Measurements from ENCODE around the gene NTHL1. TPM values are rescaled to one million over a fixed set of nuclear protein-coding genes. Genes with fewer than 3 reads are reported as not detected.

The NTHL1 gene
- total and polyA plus RNA-seq, 9 donors, result 1.9 to 38.1 (median 23.9) TPM

- no peak overlapping the region for H3K4me3 ChIP-seq
- WGBS, 3 donors, result 92 to 94% (median 93%) methylated on average over 26 of the region's 26 CpGs
- H3K27me3 ChIP-seq, result no peaks in the 10 kb centered on the region
- peaks cover 6% of the 10 kb centered on the region for H3K4me1 ChIP-seq (ENCODE audit: insufficient read depth)
- TF ChIP-seq EP300 (IDR thresholded peaks at IDR 0.05) (no peak), CTCF (IDR thresholded peaks at IDR 0.05) (no peak), POLR2A (IDR thresholded peaks at IDR 0.05) (no peak)
- H3K27ac ChIP-seq, result no peak overlapping the region
- intact Hi-C loops (cut with DNase I), result no loop called here
- H3K9me3 ChIP-seq, result no peaks in the 10 kb centered on the region
- no peak for DNase-seq
- H3K36me3 ChIP-seq, result no peaks in the 10 kb centered on the region
These were observed 47.8 kb upstream of the NTHL1 start for GRCh38 chr16:2095315-2095853.

GRCh38 chr16:2093793-2094192 is 46.2 kb upstream of the NTHL1 start:
- TF ChIP-seq CTCF (IDR thresholded peaks at IDR 0.05) (no peak), POLR2A (IDR thresholded peaks at IDR 0.05) (no peak), EP300 (IDR thresholded peaks at IDR 0.05) (no peak)
- H3K4me1 ChIP-seq (ENCODE audit: insufficient read depth), result peaks cover 6% of the 10 kb centered on the region
- no peak overlapping the region for H3K4me3 ChIP-seq
- intact Hi-C loops (cut with DNase I), result no loop called here
- WGBS, 3 donors, result 85 to 89% (median 88%) methylated on average over 11 to 15 of the region's 15 CpGs
- no peak overlapping the region for H3K27ac ChIP-seq
- no peak for DNase-seq
- H3K36me3 ChIP-seq, result no peaks in the 10 kb centered on the region
- H3K9me3 ChIP-seq, result no peaks in the 10 kb centered on the region
- H3K27me3 ChIP-seq, result no peaks in the 10 kb centered on the region

GRCh38 chr16:2092866-2093265 is 45.2 kb upstream of the NTHL1 start:
- H3K9me3 ChIP-seq, result no peaks in the 10 kb centered on the region
- TF ChIP-seq EP300 (IDR thresholded peaks at IDR 0.05), result no peak
- no peak for TF ChIP-seq POLR2A (IDR thresholded peaks at IDR 0.05)
- no peak for TF ChIP-seq CTCF (IDR thresholded peaks at IDR 0.05)
- H3K27me3 ChIP-seq, result no peaks in the 10 kb centered on the region
- no peak for DNase-seq
- peaks cover 6% of the 10 kb centered on the region for H3K4me1 ChIP-seq (ENCODE audit: insufficient read depth)
- WGBS, 3 donors, result 91 to 92% (median 92%) methylated on average over 13 of the region's 13 CpGs
- H3K27ac ChIP-seq, result no peak overlapping the region
- no peaks in the 10 kb centered on the region for H3K36me3 ChIP-seq
- intact Hi-C loops (cut with DNase I), result no loop called here
- no peak overlapping the region for H3K4me3 ChIP-seq

GRCh38 chr16:2092256-2092620 is 44.6 kb upstream of the NTHL1 start:
- 79 to 85% (median 82%) methylated on average over 13 to 16 of the region's 16 CpGs for WGBS, 3 donors
- Histone ChIP-seq H3K4me3 (no peak overlapping the region), H3K27ac (peak overlapping the region in 1 of 2 donors; percentile 60), H3K27me3 (no peaks in the 10 kb centered on the region), H3K4me1 (ENCODE audit: insufficient read depth) (peaks cover 6% of the 10 kb centered on the region), H3K36me3 (no peaks in the 10 kb centered on the region), H3K9me3 (no peaks in the 10 kb centered on the region)
- no peak for DNase-seq
- intact Hi-C loops (cut with DNase I), result no loop called here
- TF ChIP-seq CTCF (IDR thresholded peaks at IDR 0.05) (no peak), POLR2A (IDR thresholded peaks at IDR 0.05) (no peak)

All from ovary (tissue), 9 donors.